Transverse colon (tissue), 4 donors: ENCODE results near the gene PHRF1. TPM values are rescaled to one million over a fixed set of nuclear protein-coding genes. Genes with fewer than 3 reads are reported as not detected.

ENCODE experiments used
- DNase-seq: peaks from one replicate; pipeline ENCODE4 v3.0.0-alpha.2; 2019
- H3K27ac ChIP-seq, 4 donors: fragments of 200-600 bp; sonication (generic); 2 replicates each; pipeline ENCODE4 v1.5.1; 2016 to 2018; ENCODE audit warnings: inconsistent platforms in 4 of 4
- H3K27me3 ChIP-seq: fragments of 200-600 bp; sonication (generic); 2 replicates; pipeline ENCODE4 v1.5.1; 2017; ENCODE audit warnings: inconsistent platforms
- H3K36me3 ChIP-seq, 4 donors: fragments of 200-600 bp; sonication (generic); 2 replicates each; pipeline ENCODE4 v1.5.1; 2017 to 2019; ENCODE audit warnings: inconsistent platforms in 4 of 4
- H3K4me1 ChIP-seq, 4 donors: fragments of 200-600 bp; sonication (generic); 2 replicates each; pipeline ENCODE4 v1.5.1; 2017 to 2020; ENCODE audit warnings: inconsistent platforms in 4 of 4
- H3K4me3 ChIP-seq, 4 donors: fragments of 200-600 bp; sonication (generic); 1 replicate in 1 of 4; 2 replicates in 3 of 4; pipeline versions ENCODE4 v1.5.1 to v1.6.1; 2017 to 2019; ENCODE audit warnings: inconsistent platforms in 4 of 4
- H3K9me3 ChIP-seq, 2 donors: fragments of 200-600 bp; sonication (generic); 2 replicates each; pipeline ENCODE4 v1.5.1; 2017 to 2019; ENCODE audit warnings: inconsistent platforms in 2 of 2
- EP300 ChIP-seq: sonication (generic); formaldehyde crosslinking; IDR thresholded peaks from one replicate; pipeline ENCODE4 v1.6.1; 2017; ENCODE audit warnings: antibody characterized with exemption, low read depth
- POLR2A ChIP-seq: fragments of 450-650 bp; IDR thresholded peaks from one replicate; pipeline ENCODE4 v1.6.1; 2016; ENCODE audit warnings: antibody characterized with exemption, mild to moderate bottlenecking, moderate library complexity
- POLR2AphosphoS5 ChIP-seq, 3 donors: sonication (generic); formaldehyde crosslinking; IDR thresholded peaks; one replicate each; pipeline ENCODE4 v1.6.1; 2016; ENCODE audit warnings: antibody characterized with exemption in 3 of 3
- WGBS, 2 donors: methylation state at CpG; one replicate each; pipeline ENCODE4 v1.1.5; 2018; ENCODE audit warnings: low coverage in 1 of 2; 5-methylcytosine and 5-hydroxymethylcytosine counted together
- in situ Hi-C, 4 donors: fragments of 200-750 bp; cut with MboI; loops; one replicate each; pipeline versions ENCODE4 v1.15.0 to v1.15.1; 2017; ENCODE audit warnings: low sequenced_read_pairs in 3 of 4, low pct_ligation_motif_present in 1 of 4, low pct_unique_long_range_greater_than_20kb in 1 of 4
- intact Hi-C: fragments of 100-400 bp; cut with DNase I; formaldehyde crosslinking; loops from one replicate; pipeline ENCODE4 v1.15.1; 2023; ENCODE audit warnings: low total_unique reads
- total RNA-seq, 4 donors: library from RNA; depleted of rRNA; stranded (reverse); fragments of >200 nt; gene quantifications; one replicate each; pipeline ENCODE4 v1.1.0, GENCODE V29; 2016
- TF ChIP-seq, protein P1 (sequence below), 5 experiments: fragments of 200-600 bp in 3 of 5; fragments of 450-650 bp in 2 of 5; sonication (generic) in 3 of 5; IDR thresholded peaks; 1 replicate in 2 of 5; 2 replicates in 3 of 5; pipeline ENCODE4 v1.5.1; 2016 to 2017; ENCODE audit warnings: antibody characterized with exemption in 5 of 5, inconsistent platforms in 3 of 5, mild to moderate bottlenecking in 2 of 5, moderate library complexity in 1 of 5

The PHRF1 gene
- 10 to 100 TPM; 28.4 to 60.6 (median 43.2) TPM for total RNA-seq

GRCh38 chr11:575996-576768 lies at the start of gene PHRF1:
PHRF1 (plus strand) TSS chr11:576470; CDS start chr11:581513, 5,043 bp downstream.
- WGBS, 2 donors, result 0% methylated on average over 42 of the region's 99 CpGs; no CpG with 5 or more reads in 1 of the 2 donors
- H3K27me3 ChIP-seq, result peaks cover 12% of the 10 kb centered on the region
- DNase-seq, result peak; percentile 97
- H3K36me3 ChIP-seq, result no peaks in the 10 kb centered on the region
- intact Hi-C loops (no loop called here), in situ Hi-C loops (no loop called here)
- peak within 1 kb of the TSS; percentile 66 to 100 (median 86) for H3K4me3 ChIP-seq
- TF ChIP-seq POLR2A (peak; percentile 65), POLR2AphosphoS5 (IDR thresholded peaks at IDR 0.05) (peak; percentile 73 to 88 (median 83)), EP300 (no peak)
- TF ChIP-seq, protein P1, sequence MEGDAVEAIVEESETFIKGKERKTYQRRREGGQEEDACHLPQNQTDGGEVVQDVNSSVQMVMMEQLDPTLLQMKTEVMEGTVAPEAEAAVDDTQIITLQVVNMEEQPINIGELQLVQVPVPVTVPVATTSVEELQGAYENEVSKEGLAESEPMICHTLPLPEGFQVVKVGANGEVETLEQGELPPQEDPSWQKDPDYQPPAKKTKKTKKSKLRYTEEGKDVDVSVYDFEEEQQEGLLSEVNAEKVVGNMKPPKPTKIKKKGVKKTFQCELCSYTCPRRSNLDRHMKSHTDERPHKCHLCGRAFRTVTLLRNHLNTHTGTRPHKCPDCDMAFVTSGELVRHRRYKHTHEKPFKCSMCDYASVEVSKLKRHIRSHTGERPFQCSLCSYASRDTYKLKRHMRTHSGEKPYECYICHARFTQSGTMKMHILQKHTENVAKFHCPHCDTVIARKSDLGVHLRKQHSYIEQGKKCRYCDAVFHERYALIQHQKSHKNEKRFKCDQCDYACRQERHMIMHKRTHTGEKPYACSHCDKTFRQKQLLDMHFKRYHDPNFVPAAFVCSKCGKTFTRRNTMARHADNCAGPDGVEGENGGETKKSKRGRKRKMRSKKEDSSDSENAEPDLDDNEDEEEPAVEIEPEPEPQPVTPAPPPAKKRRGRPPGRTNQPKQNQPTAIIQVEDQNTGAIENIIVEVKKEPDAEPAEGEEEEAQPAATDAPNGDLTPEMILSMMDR (IDR thresholded peaks at IDR 0.05), result peak in 2 of 5 experiments; percentile 23 to 24
- H3K4me1 ChIP-seq, result peaks cover 34 to 46% (median 40%) of the 10 kb centered on the region in 4 donors
- H3K9me3 ChIP-seq, result no peaks in the 10 kb centered on the region
- H3K27ac ChIP-seq, result peak within 1 kb of the TSS; percentile 80 to 92 (median 90)

DNA sequence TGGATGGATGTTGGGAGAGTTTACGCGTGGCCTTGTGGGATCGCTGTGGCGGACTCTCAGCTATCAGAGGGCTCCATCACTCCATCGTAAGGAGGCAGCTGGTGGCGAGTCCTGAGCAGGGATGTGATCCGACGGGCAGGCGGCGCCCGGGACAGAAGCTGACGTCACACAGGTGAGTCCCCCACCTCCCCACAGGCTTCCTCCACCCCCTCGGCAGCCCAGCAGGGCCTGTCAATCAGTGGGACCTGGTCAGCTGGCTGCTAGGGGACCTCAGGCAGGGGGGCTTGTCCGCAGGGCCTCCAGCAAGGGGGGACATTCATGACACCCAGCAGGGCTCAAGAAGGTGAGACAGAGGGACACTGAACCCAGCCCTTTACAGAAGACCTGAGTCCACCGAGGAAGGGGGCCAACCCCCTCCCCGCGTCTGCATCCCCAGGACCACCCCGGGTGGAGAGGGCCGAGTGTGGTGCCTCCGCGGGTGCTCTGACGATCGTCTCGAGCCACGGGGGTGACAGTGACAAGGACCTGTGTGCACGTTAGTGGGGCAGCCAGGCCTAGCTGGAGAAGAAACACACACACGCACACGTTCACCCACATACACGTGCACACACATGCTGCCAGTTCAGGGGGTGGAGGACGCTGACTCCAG lies 48.0 kb upstream of the PHRF1 start:
- no peaks in the 10 kb centered on the region for H3K36me3 ChIP-seq
- TF ChIP-seq EP300, result no peak
- TF ChIP-seq POLR2A, result no peak
- peaks cover 0 to under 1% (median 0%) of the 10 kb centered on the region in 4 donors for H3K4me1 ChIP-seq
- no peaks in the 10 kb centered on the region for H3K9me3 ChIP-seq
- no peak for DNase-seq
- intact Hi-C loops, result no loop called here
- WGBS, 2 donors, result 87% methylated on average over 30 of the region's 30 CpGs; no CpG with 5 or more reads in 1 of the 2 donors
- H3K4me3 ChIP-seq, result no peak overlapping the region
- in situ Hi-C loops, result no loop called here
- H3K27ac ChIP-seq, result no peak overlapping the region
- no peaks in the 10 kb centered on the region for H3K27me3 ChIP-seq

GRCh38 chr11:528815-529727 lies 47.2 kb upstream of the PHRF1 start:
- TF ChIP-seq POLR2A (no peak), POLR2AphosphoS5 (IDR thresholded peaks at IDR 0.05) (no peak)
- TF ChIP-seq, protein P1 (IDR thresholded peaks at IDR 0.05), result no peak
- in situ Hi-C loops (no loop called here), intact Hi-C loops (no loop called here)
- 67 to 78% methylated on average over 8 to 28 of the region's 29 CpGs for WGBS, 2 donors
- Histone ChIP-seq H3K4me1 (peaks cover 2 to 8% (median 5%) of the 10 kb centered on the region in 4 donors), H3K27ac (no peak overlapping the region), H3K27me3 (no peaks in the 10 kb centered on the region), H3K36me3 (no peaks in the 10 kb centered on the region), H3K4me3 (no peak overlapping the region), H3K9me3 (no peaks in the 10 kb centered on the region)
- no peak for DNase-seq

GRCh38 chr11:529728-530411 lies 46.4 kb upstream of the PHRF1 start:
- no peak overlapping the region for H3K27ac ChIP-seq
- TF ChIP-seq POLR2AphosphoS5 (IDR thresholded peaks at IDR 0.05) (no peak), EP300 (no peak), POLR2A (no peak)
- TF ChIP-seq, protein P1 (IDR thresholded peaks at IDR 0.05), result no peak
- no peaks in the 10 kb centered on the region for H3K36me3 ChIP-seq
- in situ Hi-C loops, result no loop called here
- intact Hi-C loops, result no loop called here
- no peak overlapping the region for H3K4me3 ChIP-seq
- no peak for DNase-seq
- peaks cover 10 to 14% (median 11%) of the 10 kb centered on the region in 4 donors for H3K4me1 ChIP-seq
- no peaks in the 10 kb centered on the region for H3K27me3 ChIP-seq
- no peaks in the 10 kb centered on the region for H3K9me3 ChIP-seq
- 79 to 100% methylated on average over 1 to 12 of the region's 18 CpGs for WGBS, 2 donors
